ENCODE measurements around the gene MEAF6. TPM values are rescaled to one million over a fixed set of nuclear protein-coding genes. Genes with fewer than 3 reads are reported as not detected.

The MEAF6 gene
- polyA plus RNA-seq (2012; ENCODE audit: insufficient read length, low read depth): 36.8 TPM

GRCh38 chr1:37514350-37515184, at the start of gene MEAF6:
MEAF6 (minus strand) TSS chr1:37514766; CDS start chr1:37514746, 20 bp downstream.
- TF ChIP-seq POLR2AphosphoS5 (IDR thresholded peaks at IDR 0.05; ENCODE audit: low read depth, low read length): peak; percentile 86
- peak; percentile 52 for TF ChIP-seq FOXP2 (optimal IDR thresholded peaks at IDR 0.05; ENCODE audit: borderline replicate concordance, extremely low read depth, extremely low read length, insufficient read depth)
- no peak for TF ChIP-seq SIN3A (IDR thresholded peaks at IDR 0.05; ENCODE audit: borderline replicate concordance, insufficient read depth, low read length)
- TF ChIP-seq TAF1 (IDR thresholded peaks at IDR 0.05; ENCODE audit: borderline replicate concordance, insufficient read depth, low read length): 0 out of 2 replicates have a peak, but pooled peaks have one; percentile 47

GRCh38 chr1:37562984-37563383, 48.4 kb upstream of the MEAF6 start:
- no peak for TF ChIP-seq REST (IDR thresholded peaks at IDR 0.05; ENCODE audit: insufficient read depth in 1 of 2, low read depth in 2 of 2, low read length in 2 of 2)
- TF ChIP-seq SIN3A (IDR thresholded peaks at IDR 0.05; ENCODE audit: borderline replicate concordance, insufficient read depth, low read length): no peak
- no peak for TF ChIP-seq POLR2AphosphoS5 (IDR thresholded peaks at IDR 0.05; ENCODE audit: low read depth, low read length)
- TF ChIP-seq TAF1 (IDR thresholded peaks at IDR 0.05; ENCODE audit: borderline replicate concordance, insufficient read depth, low read length): no peak
- no peak for TF ChIP-seq FOXP2 (optimal IDR thresholded peaks at IDR 0.05; ENCODE audit: borderline replicate concordance, extremely low read depth, extremely low read length, insufficient read depth)

- TF ChIP-seq REST (IDR thresholded peaks at IDR 0.05; ENCODE audit: insufficient read depth in 1 of 2, low read depth in 2 of 2, low read length in 2 of 2): no peak
- peak; percentile 41; the same call in 1 of the 2 replicates for TF ChIP-seq POLR2AphosphoS5 (IDR thresholded peaks at IDR 0.05; ENCODE audit: low read depth, low read length)
Measured at GRCh38 chr1:37561133-37562132, 46.9 kb upstream of the MEAF6 start.

GRCh38 chr1:37560401-37561132, 46.0 kb upstream of the MEAF6 start:
- TF ChIP-seq POLR2AphosphoS5 (IDR thresholded peaks at IDR 0.05; ENCODE audit: low read depth, low read length): no peak
- no peak for TF ChIP-seq FOXP2 (optimal IDR thresholded peaks at IDR 0.05; ENCODE audit: borderline replicate concordance, extremely low read depth, extremely low read length, insufficient read depth)
- TF ChIP-seq REST (IDR thresholded peaks at IDR 0.05; ENCODE audit: insufficient read depth in 1 of 2, low read depth in 2 of 2, low read length in 2 of 2): no peak
- no peak for TF ChIP-seq SIN3A (IDR thresholded peaks at IDR 0.05; ENCODE audit: borderline replicate concordance, insufficient read depth, low read length)
- no peak for TF ChIP-seq TAF1 (IDR thresholded peaks at IDR 0.05; ENCODE audit: borderline replicate concordance, insufficient read depth, low read length)

GRCh38 chr1:37559080-37559479, 44.5 kb upstream of the MEAF6 start:
- TF ChIP-seq TAF1 (IDR thresholded peaks at IDR 0.05; ENCODE audit: borderline replicate concordance, insufficient read depth, low read length): no peak

Data from PFSK-1 (cell line).